Esophagus muscularis mucosa (tissue), 2 donors: ENCODE measurements around the gene PCNX2.

Experiments
- POLR2A ChIP-seq: fragments of 450-650 bp; IDR thresholded peaks from one replicate; pipeline ENCODE4 v1.6.1; 2017; ENCODE audit warnings: antibody characterized with exemption, moderate library complexity, mild to moderate bottlenecking, low read depth
- POLR2AphosphoS5 ChIP-seq, 2 donors: sonication (generic); formaldehyde crosslinking; IDR thresholded peaks; one replicate each; pipeline ENCODE4 v1.6.1; 2017; ENCODE audit warnings: antibody characterized with exemption in 2 of 2

- no peak for TF ChIP-seq POLR2A
- no peak for TF ChIP-seq POLR2AphosphoS5 (IDR thresholded peaks at IDR 0.05)
These were observed 339.4 kb downstream of the PCNX2 start for GRCh38 chr1:232956081-232956480.
